ENCODE measurements around the gene HEXIM2.

The HEXIM2 gene

DNA sequence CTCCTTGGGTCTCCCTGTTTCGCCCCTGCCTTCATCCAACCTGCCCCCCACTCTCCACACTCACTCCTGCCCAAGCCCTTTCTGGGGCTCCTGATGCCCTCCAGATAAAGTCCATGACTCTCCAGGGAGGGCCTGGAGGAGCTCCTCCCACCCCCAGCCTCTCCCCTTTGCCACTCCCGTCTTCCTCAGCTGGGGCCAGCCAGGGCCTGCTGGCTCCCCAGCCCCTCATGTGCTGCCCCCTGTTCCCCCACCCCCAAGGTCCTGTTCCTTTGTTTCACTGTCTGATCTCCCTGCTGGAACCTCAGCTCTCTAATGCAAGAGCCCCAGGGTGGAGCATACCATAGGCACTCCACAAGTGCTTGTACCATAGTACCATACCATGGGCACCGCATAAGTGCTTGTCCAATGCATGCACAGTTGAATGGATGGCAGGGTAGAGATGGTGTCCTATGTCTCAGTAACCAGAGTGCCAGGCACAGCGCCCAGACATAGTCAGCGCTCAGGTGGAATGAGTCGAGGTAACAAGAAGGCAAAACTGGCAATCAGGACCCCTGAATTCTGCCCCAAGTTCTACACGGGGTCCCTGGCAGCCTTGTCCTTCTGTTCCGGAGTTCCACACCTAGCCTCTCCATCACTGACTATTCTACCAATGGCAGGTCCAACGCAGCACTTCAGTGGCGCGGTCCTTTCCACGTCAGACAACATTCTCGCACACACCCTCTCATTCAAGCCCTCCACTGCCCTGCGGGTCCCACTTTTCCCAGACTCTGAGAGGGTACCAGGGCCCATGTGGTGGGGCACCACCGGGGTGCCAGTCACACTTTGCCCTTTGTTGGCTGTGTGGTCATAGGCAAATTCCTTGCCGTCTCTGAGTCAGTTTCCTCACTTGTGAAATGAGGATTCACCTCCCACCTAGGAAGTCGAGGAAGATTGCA, 30.7 kb upstream of the HEXIM2 start:
- Histone ChIP-seq H3K4me1 (ENCODE audit: insufficient read depth, low read length) (peaks cover 29% of the 10 kb centered on the region), H3K4me3 (ENCODE audit: low read length) (no peak overlapping the region), H3K27me3 (ENCODE audit: insufficient read depth, low read length) (no peaks in the 10 kb centered on the region), H3K9me3 (ENCODE audit: low read length) (no peaks in the 10 kb centered on the region), H3K36me3 (ENCODE audit: insufficient read depth, low read length) (no peaks in the 10 kb centered on the region), H2AFZ (ENCODE audit: low read depth, low read length) (no peak overlapping the region)

DNA sequence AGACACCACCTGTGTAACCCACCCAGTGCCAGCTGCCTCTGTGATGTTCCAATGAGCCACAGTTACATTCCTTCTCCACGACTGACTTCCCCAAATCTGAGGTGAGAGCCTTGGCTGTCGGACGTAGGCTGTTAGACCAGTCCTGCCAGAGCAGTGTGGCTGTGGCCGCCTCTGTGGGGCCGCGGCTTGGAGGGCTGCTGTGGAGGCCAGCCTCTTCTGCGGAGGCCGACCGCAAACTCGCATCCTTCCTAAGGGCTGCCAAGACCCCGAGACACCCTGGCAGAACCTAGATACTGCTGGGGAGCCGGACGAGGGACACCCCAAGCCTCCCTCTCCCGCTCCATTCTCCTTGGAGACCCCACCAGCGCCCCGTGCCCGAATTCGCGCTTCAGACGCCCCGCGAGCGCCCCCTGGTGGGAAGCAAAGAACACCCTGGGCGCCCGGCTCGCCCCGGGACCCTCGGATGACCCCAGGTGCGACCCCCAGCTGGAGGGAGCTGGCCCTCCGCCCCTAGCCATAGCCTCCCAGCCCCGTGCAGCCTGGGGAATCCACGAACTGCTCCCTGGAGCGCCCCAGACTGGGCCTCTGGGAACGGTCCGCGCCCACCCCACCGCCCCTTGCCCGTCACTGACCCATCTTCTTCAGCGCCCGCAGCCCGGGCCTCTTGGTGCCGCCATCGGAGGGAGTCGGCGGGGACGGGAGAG, 29.9 kb upstream of the HEXIM2 start:
- H3K4me3 ChIP-seq (ENCODE audit: low read length) = peak overlapping the region; percentile 68
- no peaks in the 10 kb centered on the region for H3K9me3 ChIP-seq (ENCODE audit: low read length)
- peaks cover 36% of the 10 kb centered on the region for H3K4me1 ChIP-seq (ENCODE audit: insufficient read depth, low read length)
- H2AFZ ChIP-seq (ENCODE audit: low read depth, low read length) = peak overlapping the region; percentile 92
- no peaks in the 10 kb centered on the region for H3K36me3 ChIP-seq (ENCODE audit: insufficient read depth, low read length)
- H3K27me3 ChIP-seq (ENCODE audit: insufficient read depth, low read length) = no peaks in the 10 kb centered on the region

DNA sequence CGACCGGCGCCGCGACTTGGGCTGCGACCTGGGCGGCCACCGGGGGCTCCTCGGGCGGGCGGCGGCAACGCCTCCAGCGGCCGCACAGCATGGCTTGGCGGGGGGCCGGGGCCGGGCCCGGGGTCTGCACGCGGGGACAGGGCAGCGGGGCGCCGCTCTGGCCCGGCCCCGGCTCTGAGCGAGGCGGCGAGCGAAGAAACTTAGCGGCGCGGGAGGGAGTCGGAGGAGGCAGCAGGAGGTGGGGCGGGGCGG, 29.4 kb upstream of the HEXIM2 start, which contains the start of gene PLCD3:
TSS of gene PLCD3 (minus strand) at position 196 of the 252 bp plus-strand sequence. CDS start at position 91, 105 bp downstream.
- no peaks in the 10 kb centered on the region for H3K27me3 ChIP-seq (ENCODE audit: insufficient read depth, low read length)
- H2AFZ ChIP-seq (ENCODE audit: low read depth, low read length) = peak within 1 kb of the TSS; percentile 93
- H3K36me3 ChIP-seq (ENCODE audit: insufficient read depth, low read length) = no peaks in the 10 kb centered on the region
- peak within 1 kb of the TSS; percentile 68 for H3K4me3 ChIP-seq (ENCODE audit: low read length)
- H3K4me1 ChIP-seq (ENCODE audit: insufficient read depth, low read length) = peaks cover 33% of the 10 kb centered on the region
- no peaks in the 10 kb centered on the region for H3K9me3 ChIP-seq (ENCODE audit: low read length)

DNA sequence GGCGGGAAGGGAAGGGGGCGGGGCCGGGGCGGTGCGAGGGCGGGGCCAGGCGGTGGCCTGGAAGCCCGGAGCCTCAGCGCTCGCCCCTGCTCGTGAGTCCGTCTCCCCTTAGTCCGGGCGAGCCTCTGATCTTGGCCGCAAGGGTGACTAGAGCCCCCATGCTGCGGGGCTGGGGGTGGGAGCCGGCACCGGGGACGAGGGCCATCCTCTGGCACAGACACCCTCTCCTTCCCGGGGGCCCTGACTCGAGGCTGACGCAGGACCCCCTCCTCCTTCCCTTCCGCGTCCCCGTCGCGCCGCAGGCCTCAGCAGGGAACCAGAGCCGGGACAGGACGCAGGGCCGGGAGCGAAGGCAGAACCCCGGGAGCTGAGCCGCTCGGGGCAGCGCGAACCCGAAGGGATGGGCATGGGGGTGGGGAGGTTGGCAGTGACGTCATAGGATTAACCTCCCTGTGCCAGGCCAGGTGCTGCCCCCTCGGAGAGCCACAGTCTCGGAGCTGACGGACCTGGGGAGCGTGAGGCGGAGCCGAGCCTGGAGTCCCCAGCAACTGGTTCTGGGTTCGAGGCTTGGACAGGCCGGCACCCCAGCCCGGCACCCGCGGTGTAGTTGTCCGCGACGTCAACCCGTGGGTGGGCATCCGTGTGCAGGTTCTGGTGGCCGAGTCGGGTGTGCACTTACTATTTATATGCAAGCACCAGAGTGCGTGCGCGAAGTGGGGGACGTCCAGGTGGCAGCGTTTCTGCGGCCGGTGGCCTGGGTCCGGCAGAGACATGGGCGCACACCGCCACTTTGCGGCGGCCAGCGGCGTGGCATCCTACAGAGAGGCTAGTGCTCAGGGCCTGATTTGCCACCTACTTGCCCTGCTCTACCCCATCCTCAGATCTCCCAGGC, 28.9 kb upstream of the HEXIM2 start:
- H3K27me3 ChIP-seq (ENCODE audit: insufficient read depth, low read length) = no peaks in the 10 kb centered on the region
- peak overlapping the region; percentile 93 for H2AFZ ChIP-seq (ENCODE audit: low read depth, low read length)
- peaks cover 27% of the 10 kb centered on the region for H3K4me1 ChIP-seq (ENCODE audit: insufficient read depth, low read length)
- H3K36me3 ChIP-seq (ENCODE audit: insufficient read depth, low read length) = no peaks in the 10 kb centered on the region
- peak overlapping the region; percentile 68 for H3K4me3 ChIP-seq (ENCODE audit: low read length)
- no peaks in the 10 kb centered on the region for H3K9me3 ChIP-seq (ENCODE audit: low read length)

DNA sequence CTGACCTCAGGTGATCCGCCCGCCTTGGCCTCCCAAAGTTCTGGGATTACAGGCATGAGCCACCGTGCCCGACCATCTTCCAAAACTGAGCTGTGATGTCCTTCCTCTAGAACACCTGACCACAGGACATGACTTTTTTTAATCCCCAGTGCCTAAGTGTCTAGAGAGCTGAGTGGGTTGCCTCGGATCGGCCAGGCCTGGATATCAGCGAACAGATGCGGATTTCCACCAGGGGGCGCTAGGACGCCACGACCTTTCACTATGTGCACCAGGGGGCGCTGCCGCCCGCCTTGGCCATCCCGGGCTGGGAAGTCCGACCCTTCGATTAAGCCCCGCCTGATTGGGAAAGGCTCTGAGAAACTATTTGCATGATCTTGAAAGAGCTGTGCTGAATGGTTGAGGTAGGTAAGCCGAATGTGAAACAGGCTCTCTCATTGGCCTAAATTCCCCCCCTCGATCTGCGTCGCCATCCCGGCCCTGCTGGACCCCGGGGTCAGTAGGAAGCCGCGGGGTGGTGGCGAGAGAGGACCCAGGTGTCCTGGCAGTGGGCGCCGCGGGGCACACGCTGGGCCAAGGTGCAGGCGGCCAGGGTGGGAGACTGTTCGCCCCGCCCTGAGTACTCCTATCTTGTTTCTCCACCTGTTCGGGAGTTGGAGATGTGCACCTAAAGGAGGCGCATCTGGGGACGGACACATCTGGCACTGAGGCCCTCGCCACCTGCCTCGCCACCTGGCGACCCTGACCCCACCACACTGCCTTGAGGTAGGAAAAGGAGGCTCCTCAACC, 26.3 kb upstream of the HEXIM2 start, which contains the start of gene ACBD4:
TSS of gene ACBD4 (plus strand) at position 496 of the 786 bp plus-strand sequence. CDS start 458 bp downstream, outside the sequence.
- H2AFZ ChIP-seq (ENCODE audit: low read depth, low read length) = peak within 1 kb of the TSS; percentile 57
- no peaks in the 10 kb centered on the region for H3K36me3 ChIP-seq (ENCODE audit: insufficient read depth, low read length)
- peak within 1 kb of the TSS; percentile 50 for H3K4me3 ChIP-seq (ENCODE audit: low read length)
- no peaks in the 10 kb centered on the region for H3K9me3 ChIP-seq (ENCODE audit: low read length)
- H3K4me1 ChIP-seq (ENCODE audit: insufficient read depth, low read length) = peaks cover 15% of the 10 kb centered on the region
- no peaks in the 10 kb centered on the region for H3K27me3 ChIP-seq (ENCODE audit: insufficient read depth, low read length)

DNA sequence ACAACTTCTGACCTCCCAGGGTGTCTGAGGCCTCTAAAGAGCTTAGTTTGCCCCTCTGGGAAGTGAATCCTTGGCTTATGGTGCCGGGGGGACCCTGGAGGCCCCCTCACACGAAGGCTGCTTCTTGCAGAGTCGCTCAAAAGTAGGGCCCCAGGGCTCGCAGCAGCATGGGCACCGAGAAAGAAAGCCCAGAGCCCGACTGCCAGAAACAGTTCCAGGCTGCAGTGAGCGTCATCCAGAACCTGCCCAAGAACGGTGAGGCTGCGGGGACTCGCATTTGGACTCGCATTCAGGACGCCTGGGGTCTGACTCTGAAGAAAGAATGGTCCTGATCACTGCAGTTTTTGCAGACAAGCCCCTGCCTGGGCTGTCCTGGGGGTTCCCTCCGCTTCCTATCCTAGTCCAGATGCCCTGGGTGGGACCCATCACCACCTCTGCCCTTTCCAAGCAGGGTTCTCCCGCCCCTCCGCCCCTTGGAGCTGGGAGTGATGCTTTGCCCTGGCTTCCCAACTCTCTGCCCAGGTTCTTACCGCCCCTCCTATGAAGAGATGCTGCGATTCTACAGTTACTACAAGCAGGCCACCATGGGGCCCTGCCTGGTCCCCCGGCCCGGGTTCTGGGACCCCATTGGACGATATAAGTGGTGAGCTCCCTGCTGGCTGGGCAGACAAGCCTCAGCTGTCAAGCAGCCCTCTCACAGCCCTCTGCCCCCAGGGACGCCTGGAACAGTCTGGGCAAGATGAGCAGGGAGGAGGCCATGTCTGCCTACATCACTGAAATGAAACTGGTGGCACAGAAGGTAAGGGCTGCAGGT, 25.5 kb upstream of the HEXIM2 start:
- Histone ChIP-seq H2AFZ (ENCODE audit: low read depth, low read length) (peak overlapping the region; percentile 57), H3K9me3 (ENCODE audit: low read length) (no peaks in the 10 kb centered on the region), H3K4me3 (ENCODE audit: low read length) (peak overlapping the region; percentile 50), H3K4me1 (ENCODE audit: insufficient read depth, low read length) (peaks cover 15% of the 10 kb centered on the region), H3K36me3 (ENCODE audit: insufficient read depth, low read length) (no peaks in the 10 kb centered on the region), H3K27me3 (ENCODE audit: insufficient read depth, low read length) (no peaks in the 10 kb centered on the region)

DNA sequence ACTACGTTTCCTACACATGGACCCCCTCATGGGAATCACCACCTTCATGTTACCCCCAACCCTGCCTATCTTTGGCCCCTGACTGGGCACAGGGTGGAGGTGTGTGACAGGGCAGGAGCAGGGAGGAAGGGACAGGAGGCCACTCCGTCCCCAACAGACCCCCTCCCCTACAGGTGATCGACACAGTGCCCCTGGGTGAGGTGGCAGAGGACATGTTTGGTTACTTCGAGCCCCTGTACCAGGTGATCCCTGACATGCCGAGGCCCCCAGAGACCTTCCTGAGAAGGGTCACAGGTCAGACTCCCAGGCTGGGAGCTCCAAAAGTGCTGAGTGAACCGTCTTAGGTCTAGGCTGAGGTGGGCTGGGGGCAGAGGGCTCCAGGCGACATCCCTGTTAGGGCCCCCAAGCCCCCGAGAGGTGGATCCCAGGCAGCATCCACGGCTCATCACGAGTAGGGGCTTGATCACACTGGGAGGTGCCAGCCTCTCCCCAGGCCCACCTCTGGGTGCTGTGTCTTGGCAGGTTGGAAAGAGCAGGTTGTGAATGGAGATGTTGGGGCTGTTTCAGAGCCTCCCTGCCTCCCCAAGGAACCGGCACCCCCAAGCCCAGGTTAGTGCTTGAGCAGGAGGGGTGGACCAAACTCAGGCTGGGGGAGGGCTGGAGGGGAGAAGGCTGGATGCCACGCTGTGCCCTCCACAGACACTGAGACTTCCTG, 24.7 kb upstream of the HEXIM2 start:
- H3K36me3 ChIP-seq (ENCODE audit: insufficient read depth, low read length) = no peaks in the 10 kb centered on the region

DNA sequence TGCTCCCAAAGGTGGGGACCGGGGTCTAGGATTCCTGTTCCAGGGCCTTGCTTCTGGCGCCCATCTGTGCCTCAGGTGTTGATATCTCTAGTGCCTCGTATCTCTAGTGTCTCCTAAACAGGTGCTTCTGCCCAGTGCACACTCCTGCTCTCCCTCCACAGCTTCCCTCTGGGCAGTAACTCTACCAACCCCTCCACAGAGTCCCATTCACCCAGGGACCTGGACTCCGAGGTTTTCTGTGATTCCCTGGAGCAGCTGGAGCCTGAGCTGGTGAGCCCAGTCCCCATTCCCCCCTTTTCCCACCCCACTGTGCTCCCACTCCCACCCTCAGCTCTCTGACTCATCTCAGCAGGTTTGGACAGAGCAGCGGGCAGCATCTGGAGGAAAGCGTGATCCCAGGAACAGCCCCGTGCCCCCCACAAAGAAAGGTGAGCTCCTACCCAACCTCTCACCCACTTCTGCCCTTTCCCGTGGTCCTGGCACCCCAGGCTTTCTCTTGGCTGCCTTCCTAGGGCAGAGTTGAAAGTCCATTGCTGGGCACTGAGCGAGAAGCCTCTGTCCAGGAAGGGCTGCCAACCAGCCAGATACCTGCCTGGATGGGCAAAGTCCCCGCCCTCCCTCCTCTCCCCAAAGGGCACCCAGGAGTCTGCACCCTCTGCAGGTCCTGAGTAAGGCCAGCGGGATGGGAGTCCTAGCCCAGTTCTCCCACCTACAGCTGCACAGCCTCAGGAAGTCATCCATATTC, 23.9 kb upstream of the HEXIM2 start:
- Histone ChIP-seq H2AFZ (ENCODE audit: low read depth, low read length) (no peak overlapping the region), H3K9me3 (ENCODE audit: low read length) (no peaks in the 10 kb centered on the region), H3K36me3 (ENCODE audit: insufficient read depth, low read length) (no peaks in the 10 kb centered on the region), H3K27me3 (ENCODE audit: insufficient read depth, low read length) (no peaks in the 10 kb centered on the region), H3K4me3 (ENCODE audit: low read length) (no peak overlapping the region), H3K4me1 (ENCODE audit: insufficient read depth, low read length) (peaks cover 14% of the 10 kb centered on the region)

More for the DNA sequence above, 24.7 kb upstream of the HEXIM2 start:
- Histone ChIP-seq H3K4me3 (ENCODE audit: low read length) (no peak overlapping the region), H3K4me1 (ENCODE audit: insufficient read depth, low read length) (peaks cover 15% of the 10 kb centered on the region), H3K9me3 (ENCODE audit: low read length) (no peaks in the 10 kb centered on the region), H3K27me3 (ENCODE audit: insufficient read depth, low read length) (no peaks in the 10 kb centered on the region), H2AFZ (ENCODE audit: low read depth, low read length) (no peak overlapping the region)

DNA sequence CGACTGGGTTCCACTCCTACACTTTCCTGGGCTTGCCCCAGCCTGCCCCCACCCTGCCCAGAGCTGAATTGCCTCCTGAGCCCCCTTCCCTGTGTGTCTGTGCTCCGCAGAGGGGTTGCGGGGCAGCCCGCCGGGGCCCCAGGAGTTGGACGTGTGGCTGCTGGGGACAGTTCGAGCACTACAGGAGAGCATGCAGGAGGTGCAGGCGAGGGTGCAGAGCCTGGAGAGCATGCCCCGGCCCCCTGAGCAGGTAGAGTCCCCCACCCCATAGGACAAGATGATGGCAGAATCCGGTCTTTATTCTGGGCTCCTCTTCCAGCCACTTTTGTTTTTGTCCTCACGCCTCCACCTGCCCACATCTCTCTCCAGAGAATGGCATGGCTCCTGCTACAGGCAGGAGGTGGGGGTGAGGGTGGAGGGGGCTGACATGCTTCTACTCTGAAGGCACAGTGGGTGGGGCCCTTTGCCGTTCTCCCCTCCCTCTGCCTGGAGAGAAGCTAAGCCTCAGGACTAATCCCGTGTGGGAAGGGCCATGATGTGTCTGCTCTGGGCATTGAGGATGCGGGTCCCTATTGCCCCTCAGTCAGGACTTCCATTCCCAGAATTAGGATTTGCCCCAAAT, 22.7 kb upstream of the HEXIM2 start:
- Histone ChIP-seq H3K27me3 (ENCODE audit: insufficient read depth, low read length) (no peaks in the 10 kb centered on the region), H3K4me1 (ENCODE audit: insufficient read depth, low read length) (peaks cover 15% of the 10 kb centered on the region), H3K4me3 (ENCODE audit: low read length) (no peak overlapping the region), H2AFZ (ENCODE audit: low read depth, low read length) (no peak overlapping the region), H3K9me3 (ENCODE audit: low read length) (no peaks in the 10 kb centered on the region), H3K36me3 (ENCODE audit: insufficient read depth, low read length) (no peaks in the 10 kb centered on the region)

DNA sequence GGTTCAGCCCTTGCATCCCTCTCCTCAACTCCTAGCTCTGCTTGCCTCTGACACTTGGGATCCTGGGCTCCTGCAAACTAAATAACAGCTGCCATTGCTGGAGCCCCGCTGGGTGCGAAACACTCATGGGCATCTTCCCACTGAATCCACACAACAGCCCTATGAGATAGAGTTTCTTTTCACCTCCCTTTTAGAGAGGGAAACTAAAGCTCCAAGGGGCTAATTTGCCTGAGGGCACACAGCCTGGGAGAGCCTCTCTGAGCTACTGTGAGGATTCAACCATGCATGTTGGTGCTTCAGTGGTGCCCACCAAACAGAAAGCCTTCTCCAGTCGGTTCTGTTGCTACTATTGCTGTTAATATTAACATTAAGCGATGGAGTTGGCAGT, 22.1 kb upstream of the HEXIM2 start:
- H3K27me3 ChIP-seq (ENCODE audit: insufficient read depth, low read length) = no peaks in the 10 kb centered on the region
- H3K36me3 ChIP-seq (ENCODE audit: insufficient read depth, low read length) = no peaks in the 10 kb centered on the region
- H3K4me1 ChIP-seq (ENCODE audit: insufficient read depth, low read length) = peaks cover 17% of the 10 kb centered on the region
- H3K4me3 ChIP-seq (ENCODE audit: low read length) = no peak overlapping the region
- no peaks in the 10 kb centered on the region for H3K9me3 ChIP-seq (ENCODE audit: low read length)
- no peak overlapping the region for H2AFZ ChIP-seq (ENCODE audit: low read depth, low read length)

Measured in neuron (in vitro differentiated cells).